Measurements from ENCODE around the gene ARHGAP6.
A peak's percentile ranks its signal among the peaks of the same experiment; 100 is the strongest.

DNA sequence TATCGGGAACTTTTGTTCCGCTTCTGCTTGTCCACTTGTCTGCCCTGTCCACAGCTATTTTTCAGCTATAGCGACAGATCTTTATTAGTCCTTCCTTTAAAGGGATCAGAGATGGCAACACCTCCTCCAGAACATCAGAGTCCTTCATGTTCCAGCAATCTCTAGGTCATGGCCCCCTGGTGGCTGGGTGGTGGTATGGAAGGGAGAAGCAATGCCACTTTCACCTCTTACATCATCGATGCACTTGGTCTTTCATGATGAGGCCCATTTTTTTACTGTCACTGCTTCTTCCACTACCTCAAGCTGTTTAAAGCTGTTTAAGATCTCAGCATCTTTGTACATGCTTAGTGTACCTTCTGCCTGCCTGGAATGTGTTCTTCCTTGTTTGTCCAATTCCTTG is 106.7 kb downstream of the ARHGAP6 start:
- TF ChIP-seq CTCF (conservative IDR thresholded peaks at IDR 0.05 in 1 of 2, IDR thresholded peaks at IDR 0.05 in 1 of 2; ENCODE audit: extremely low read depth in 1 of 2, insufficient read depth in 1 of 2, low read depth in 1 of 2, low read length in 2 of 2): peak; percentile 40 to 52
- no peak for TF ChIP-seq EZH2 (IDR thresholded peaks at IDR 0.05; ENCODE audit: borderline replicate concordance, low read length)

Data from mammary epithelial cell (primary cell).